ENCODE data around the gene DNAJC16.
"Not testable (repeated sequence)": the region's sequence is repeated elsewhere in the genome, so short reads cannot be mapped to it uniquely, and the experiment has no call there.

The DNAJC16 gene

GRCh38 chr1:15526490-15527339, at the start of gene DNAJC16:
TSS of gene DNAJC16 (plus strand) at chr1:15526848. CDS start at chr1:15529106, 2,258 bp downstream.
- Histone ChIP-seq H3K9me3 (ENCODE audit: severe bottlenecking) (no peaks in the 10 kb centered on the region), H3K27ac (ENCODE audit: poor library complexity, severe bottlenecking) (peak within 1 kb of the TSS; percentile 57), H3K36me3 (ENCODE audit: low read depth) (peaks cover 24% of the 10 kb centered on the region; the same call in 1 of the 2 replicates), H3K27me3 (ENCODE audit: insufficient read depth, poor library complexity, severe bottlenecking) (no peaks in the 10 kb centered on the region), H3K4me1 (ENCODE audit: insufficient read depth, poor library complexity, severe bottlenecking) (no peaks in the 10 kb centered on the region), H3K4me3 (ENCODE audit: severe bottlenecking) (peak within 1 kb of the TSS; percentile 61)
- TF ChIP-seq CTCF (IDR thresholded peaks at IDR 0.05; ENCODE audit: poor library complexity, severe bottlenecking) = peak; percentile 47
- DNase-seq (ENCODE audit: low spot score) (peak; percentile 100), ATAC-seq (ENCODE audit: low read depth) (peak; percentile 76)

- H3K36me3 ChIP-seq (ENCODE audit: low read depth) = no peaks in the 10 kb centered on the region
- DNase-seq (ENCODE audit: low spot score) (no peak), ATAC-seq (ENCODE audit: low read depth) (no peak)
- no peak overlapping the region for H3K27ac ChIP-seq (ENCODE audit: poor library complexity, severe bottlenecking)
- H3K4me3 ChIP-seq (ENCODE audit: severe bottlenecking) = no peak overlapping the region
- no peaks in the 10 kb centered on the region for H3K27me3 ChIP-seq (ENCODE audit: insufficient read depth, poor library complexity, severe bottlenecking)
- H3K4me1 ChIP-seq (ENCODE audit: insufficient read depth, poor library complexity, severe bottlenecking) = no peaks in the 10 kb centered on the region
- TF ChIP-seq CTCF (IDR thresholded peaks at IDR 0.05; ENCODE audit: poor library complexity, severe bottlenecking) = no peak
- no peaks in the 10 kb centered on the region for H3K9me3 ChIP-seq (ENCODE audit: severe bottlenecking)
Measured at GRCh38 chr1:15476927-15477326, 49.7 kb upstream of the DNAJC16 start.

- Histone ChIP-seq H3K27me3 (ENCODE audit: insufficient read depth, poor library complexity, severe bottlenecking) (no peaks in the 10 kb centered on the region), H3K9me3 (ENCODE audit: severe bottlenecking) (no peaks in the 10 kb centered on the region), H3K27ac (ENCODE audit: poor library complexity, severe bottlenecking) (no peak overlapping the region), H3K4me1 (ENCODE audit: insufficient read depth, poor library complexity, severe bottlenecking) (no peaks in the 10 kb centered on the region), H3K36me3 (ENCODE audit: low read depth) (no peaks in the 10 kb centered on the region), H3K4me3 (ENCODE audit: severe bottlenecking) (no peak overlapping the region)
- no peak for TF ChIP-seq CTCF (IDR thresholded peaks at IDR 0.05; ENCODE audit: poor library complexity, severe bottlenecking)
- ATAC-seq (ENCODE audit: low read depth) (no peak), DNase-seq (ENCODE audit: low spot score) (no peak)
Measured at GRCh38 chr1:15477646-15478212, 48.9 kb upstream of the DNAJC16 start.

GRCh38 chr1:15479654-15480347, 46.8 kb upstream of the DNAJC16 start:
- ATAC-seq (ENCODE audit: low read depth) (no peak), DNase-seq (ENCODE audit: low spot score) (no peak)
- H3K9me3 ChIP-seq (ENCODE audit: severe bottlenecking) = no peaks in the 10 kb centered on the region
- H3K4me1 ChIP-seq (ENCODE audit: insufficient read depth, poor library complexity, severe bottlenecking) = no peaks in the 10 kb centered on the region
- H3K4me3 ChIP-seq (ENCODE audit: severe bottlenecking) = no peak overlapping the region
- no peak for TF ChIP-seq CTCF (IDR thresholded peaks at IDR 0.05; ENCODE audit: poor library complexity, severe bottlenecking)
- no peaks in the 10 kb centered on the region for H3K36me3 ChIP-seq (ENCODE audit: low read depth)
- no peaks in the 10 kb centered on the region for H3K27me3 ChIP-seq (ENCODE audit: insufficient read depth, poor library complexity, severe bottlenecking)
- no peak overlapping the region for H3K27ac ChIP-seq (ENCODE audit: poor library complexity, severe bottlenecking)

GRCh38 chr1:15482455-15482854, 44.2 kb upstream of the DNAJC16 start:
- H3K4me3 ChIP-seq (ENCODE audit: severe bottlenecking); H3K27me3 ChIP-seq (ENCODE audit: insufficient read depth, poor library complexity, severe bottlenecking); H3K4me1 ChIP-seq (ENCODE audit: insufficient read depth, poor library complexity, severe bottlenecking); H3K9me3 ChIP-seq (ENCODE audit: severe bottlenecking); DNase-seq (ENCODE audit: low spot score); H3K27ac ChIP-seq (ENCODE audit: poor library complexity, severe bottlenecking); ATAC-seq (ENCODE audit: low read depth); H3K36me3 ChIP-seq (ENCODE audit: low read depth): not testable (repeated sequence)

- ATAC-seq (ENCODE audit: low read depth); H3K4me1 ChIP-seq (ENCODE audit: insufficient read depth, poor library complexity, severe bottlenecking); H3K9me3 ChIP-seq (ENCODE audit: severe bottlenecking); H3K4me3 ChIP-seq (ENCODE audit: severe bottlenecking); H3K27ac ChIP-seq (ENCODE audit: poor library complexity, severe bottlenecking); DNase-seq (ENCODE audit: low spot score); H3K27me3 ChIP-seq (ENCODE audit: insufficient read depth, poor library complexity, severe bottlenecking); H3K36me3 ChIP-seq (ENCODE audit: low read depth): not testable (repeated sequence)
Measured at GRCh38 chr1:15482983-15483543, 43.6 kb upstream of the DNAJC16 start.

Data from RWPE2 (cell line).